RPMI8226 (cell line): ENCODE results near the gene LRTM1.

Source experiments
- DNase-seq: peaks from one replicate; pipeline ENCODE4 v3.0.0-alpha.2; 2015

The LRTM1 gene

GRCh38 chr3:54939557-54940300 is 11.9 kb upstream of the LRTM1 start:
- no peak for DNase-seq

GRCh38 chr3:54936561-54936960 is 8.7 kb upstream of the LRTM1 start:
- DNase-seq = no peak

GRCh38 chr3:54935869-54936268 is 8.0 kb upstream of the LRTM1 start:
- no peak for DNase-seq

GRCh38 chr3:54932606-54933005 is 4.7 kb upstream of the LRTM1 start:
- DNase-seq = no peak

- no peak for DNase-seq
Observed at GRCh38 chr3:54931182-54931581, 3.3 kb upstream of the LRTM1 start.

DNA sequence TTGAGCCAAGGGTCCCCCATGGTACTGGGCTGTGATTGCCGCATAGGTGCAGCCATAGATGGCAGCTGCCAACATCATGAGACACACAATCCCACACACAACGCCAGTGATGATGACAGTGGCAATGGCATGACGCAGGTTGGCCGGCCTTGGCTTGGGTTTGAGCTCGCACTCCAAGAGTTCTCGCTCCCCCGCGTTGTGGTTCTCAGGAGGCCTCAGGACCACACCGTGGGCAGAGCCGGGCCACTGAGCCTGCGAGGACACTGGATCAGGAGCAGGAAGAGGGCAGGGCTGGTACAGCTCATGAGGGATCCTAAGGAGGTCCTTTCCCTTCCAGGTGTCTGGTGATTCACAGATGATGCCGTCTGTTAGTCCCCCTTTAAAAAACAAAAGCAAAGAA is 9.3 kb downstream of the LRTM1 start:
- no peak for DNase-seq

DNA sequence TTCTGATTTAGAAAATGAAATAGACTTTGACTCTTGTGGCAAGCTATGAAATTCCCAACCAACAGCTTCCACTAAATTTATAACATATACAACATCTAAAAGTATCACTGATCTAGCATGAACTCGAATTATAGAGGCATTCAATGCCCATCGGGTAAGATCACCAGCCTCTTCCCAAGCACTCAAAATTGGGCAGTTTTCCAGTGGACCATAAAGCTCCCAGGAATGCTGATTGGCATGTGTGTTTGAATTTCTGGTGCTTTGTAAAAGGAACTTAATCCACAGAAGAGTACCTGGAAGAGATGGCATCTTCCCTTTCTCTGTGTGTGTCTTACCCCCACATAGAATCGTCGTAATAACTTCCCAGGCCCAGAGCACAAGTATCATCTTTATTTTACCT is 10.0 kb downstream of the LRTM1 start:
- DNase-seq = no peak

DNA sequence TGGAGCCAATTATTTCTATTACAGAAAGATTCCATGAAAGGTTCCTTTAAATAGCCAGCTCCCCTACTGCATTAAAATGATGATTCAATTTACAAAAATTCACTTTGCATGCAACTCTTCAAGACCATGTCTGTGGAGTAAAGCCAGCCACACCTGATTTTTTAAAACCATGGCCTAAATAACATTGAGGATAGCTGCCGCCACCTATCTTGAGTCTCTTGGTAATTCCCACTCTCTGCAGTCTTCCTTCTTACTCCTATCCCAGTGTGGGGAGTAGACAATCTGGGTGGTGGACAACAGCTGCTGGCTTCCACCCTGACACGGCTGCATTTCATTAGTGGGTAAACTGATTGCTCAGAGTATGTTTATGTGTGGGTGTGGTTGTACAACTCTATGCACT is 10.7 kb downstream of the LRTM1 start:
- no peak for DNase-seq

- no peak for DNase-seq
Observed at GRCh38 chr3:54916732-54917131, 11.1 kb downstream of the LRTM1 start.

- DNase-seq = no peak
Observed at GRCh38 chr3:54915976-54916375, 11.9 kb downstream of the LRTM1 start.

DNA sequence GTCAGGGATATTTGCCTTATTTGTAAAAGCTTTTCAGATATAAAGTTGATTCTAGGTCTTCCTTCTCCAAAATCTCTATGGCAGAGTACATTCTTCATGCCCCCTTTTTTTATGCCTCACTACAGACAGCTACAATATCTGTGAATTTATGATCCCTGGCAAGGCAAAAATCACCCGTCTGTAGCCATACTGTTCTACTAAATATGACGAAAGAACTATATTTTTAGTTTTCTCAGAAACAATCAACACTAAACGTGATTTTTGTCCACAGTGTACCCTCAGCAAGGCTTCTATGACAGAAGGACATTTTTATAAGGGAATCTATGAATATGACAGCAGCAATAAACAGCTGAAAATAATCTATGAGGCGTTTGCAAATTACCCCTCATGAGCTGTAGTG is 12.7 kb downstream of the LRTM1 start:
- no peak for DNase-seq

DNA sequence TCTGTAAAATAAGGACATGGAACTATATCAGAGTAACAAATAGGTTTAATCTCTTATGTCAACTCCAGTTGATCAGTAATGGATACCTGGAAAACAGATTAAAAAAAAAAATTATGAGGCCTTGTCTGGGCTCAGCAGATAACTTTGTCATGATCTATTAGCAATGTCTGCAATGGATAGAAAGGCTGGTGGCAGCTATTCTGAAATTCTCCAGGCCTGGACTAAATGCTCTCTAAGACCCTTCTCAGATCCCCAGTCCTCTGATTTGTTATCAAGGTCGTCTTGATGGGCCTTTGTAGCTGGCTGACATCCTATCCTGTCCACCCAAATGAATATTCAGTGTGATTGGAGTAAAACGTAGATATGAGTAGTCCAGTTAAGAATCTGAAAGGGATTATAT is 13.7 kb downstream of the LRTM1 start:
- DNase-seq = no peak

GRCh38 chr3:54909191-54909590 is 18.7 kb downstream of the LRTM1 start:
- no peak for DNase-seq

GRCh38 chr3:54906763-54907162 is 21.1 kb downstream of the LRTM1 start:
- DNase-seq = no peak

DNA sequence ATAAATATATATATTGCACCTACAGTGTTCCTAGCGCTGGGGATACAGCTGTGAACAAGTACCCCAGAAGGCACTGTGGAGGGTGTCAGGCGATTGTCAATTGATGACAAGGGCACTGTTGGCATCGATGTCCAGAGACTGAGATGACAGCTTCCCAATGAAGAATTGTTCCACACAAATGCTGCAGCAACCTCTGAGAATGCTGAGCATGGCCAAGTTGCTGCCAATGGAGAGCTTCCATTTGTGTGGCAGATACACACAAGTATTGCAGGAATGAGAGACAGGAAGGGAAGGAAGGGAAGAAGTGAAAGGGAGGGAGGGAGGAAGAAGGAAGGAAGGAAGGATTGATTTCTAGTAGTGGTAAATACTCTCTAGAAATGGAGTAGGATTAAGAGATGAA is 21.9 kb downstream of the LRTM1 start:
- no peak for DNase-seq

- DNase-seq = no peak
Observed at GRCh38 chr3:54905261-54905888, 22.5 kb downstream of the LRTM1 start.

DNA sequence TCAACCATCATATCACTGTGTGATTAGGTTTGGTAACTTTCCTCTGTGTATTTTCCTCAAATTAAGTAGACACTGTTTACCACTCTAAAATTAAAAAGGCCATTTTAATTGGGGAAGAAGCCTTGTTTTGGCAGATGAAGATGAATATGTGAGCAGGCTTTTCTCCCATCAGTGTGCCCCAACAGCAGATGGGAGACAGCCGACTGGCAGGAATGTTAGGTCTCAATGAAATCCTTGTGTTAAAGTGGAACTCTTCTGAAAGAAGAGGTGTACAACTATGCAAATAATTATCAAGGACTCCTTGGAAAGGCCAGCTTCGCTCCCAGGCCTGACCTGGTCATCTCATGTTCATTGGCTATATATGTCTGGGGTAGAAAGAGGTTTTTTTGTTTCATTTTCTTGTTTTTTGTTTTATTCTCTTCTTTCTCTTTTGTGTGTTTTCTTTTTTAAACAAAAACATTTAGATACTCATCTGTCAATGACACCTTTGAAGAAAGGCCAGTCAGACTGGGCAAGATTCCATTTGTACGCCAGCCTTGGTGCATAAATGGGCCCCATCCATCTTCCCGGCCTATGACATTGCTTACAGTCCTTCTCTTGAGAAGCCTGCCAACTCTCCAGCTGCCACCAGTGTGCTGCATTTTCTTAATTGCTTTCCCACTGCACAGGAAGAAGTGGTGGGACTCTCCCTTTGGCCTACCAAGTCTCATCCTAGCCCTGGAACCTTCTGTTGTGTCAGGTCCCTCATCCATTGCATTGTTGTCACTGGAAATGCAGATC is 25.8 kb downstream of the LRTM1 start:
- DNase-seq = no peak

- DNase-seq = no peak
Observed at GRCh38 chr3:54900838-54901591, 26.8 kb downstream of the LRTM1 start.

GRCh38 chr3:54899273-54899672 is 28.6 kb downstream of the LRTM1 start:
- DNase-seq = no peak

GRCh38 chr3:54897028-54897711 is 30.7 kb downstream of the LRTM1 start:
- no peak for DNase-seq

GRCh38 chr3:54895613-54896012 is 32.2 kb downstream of the LRTM1 start:
- DNase-seq = no peak

GRCh38 chr3:54892168-54892567 is 35.7 kb downstream of the LRTM1 start:
- DNase-seq = no peak

DNA sequence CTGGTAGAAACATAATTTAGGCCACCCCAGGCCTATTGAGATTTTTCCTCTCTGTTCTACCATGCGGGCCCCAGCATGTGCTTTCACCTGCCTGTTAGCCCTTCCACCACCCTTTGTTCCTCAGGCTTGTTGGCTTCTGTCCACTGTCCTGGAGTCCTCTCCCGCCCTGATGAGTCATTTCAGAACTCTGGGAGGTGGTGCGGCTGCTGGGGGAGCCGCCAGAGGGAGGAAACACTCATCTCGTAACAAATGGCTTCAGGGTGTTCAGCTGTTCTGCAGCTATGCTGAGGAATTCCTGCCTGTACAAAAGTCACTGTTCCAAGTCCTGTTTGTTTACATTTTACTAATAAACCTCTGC is 36.3 kb downstream of the LRTM1 start:
- DNase-seq = peak; percentile 6
